HepG2 (cell line): Measurements from ENCODE around the gene NPHP3. TPM values are rescaled to one million over a fixed set of nuclear protein-coding genes. Genes with fewer than 3 reads are reported as not detected.

Source experiments
- BCL6 ChIP-seq: IDR thresholded peaks from 2 replicates; pipeline ENCODE4 v1.6.1; 2016; ENCODE audit warnings: missing genetic modification reagents, missing compliant biosample characterization
- CTCF ChIP-seq: sonication (generic); formaldehyde crosslinking; IDR thresholded peaks from 2 replicates; pipeline ENCODE4 v1.5.0; 2020; ENCODE audit warnings: mild to moderate bottlenecking, missing genetic modification reagents, moderate library complexity
- DRAP1 ChIP-seq: IDR thresholded peaks from 2 replicates; pipeline ENCODE4 v1.6.1; 2016; ENCODE audit warnings: missing genetic modification reagents, missing compliant biosample characterization
- GATA4 ChIP-seq: sonication (generic); IDR thresholded peaks from 2 replicates; pipeline ENCODE4 v1.6.1; 2016; ENCODE audit warnings: antibody characterized with exemption, low read depth, borderline replicate concordance
- HDAC1 ChIP-seq: sonication (generic); formaldehyde crosslinking; IDR thresholded peaks from 2 replicates; pipeline ENCODE4 v1.5.1; 2020; ENCODE audit warnings: mild to moderate bottlenecking, missing genetic modification reagents
- HNRNPK ChIP-seq: fragments of 200-400 bp; formaldehyde crosslinking; IDR thresholded peaks from 2 replicates; pipeline ENCODE4 v1.6.1; 2018; ENCODE audit warnings: low read length, low read depth, moderate library complexity, mild to moderate bottlenecking; ENCODE audit not compliant: poor library complexity, severe bottlenecking
- IRX3 ChIP-seq: sonication (generic); formaldehyde crosslinking; IDR thresholded peaks from 2 replicates; pipeline ENCODE4 v1.8.1; 2023; ENCODE audit warnings: mild to moderate bottlenecking, low read depth, missing genetic modification reagents, borderline replicate concordance
- PBX3 ChIP-seq: sonication (generic); formaldehyde crosslinking; IDR thresholded peaks from 2 replicates; pipeline ENCODE4 v1.8.1; 2023; ENCODE audit warnings: missing genetic modification reagents, inconsistent platforms, borderline replicate concordance
- POGZ ChIP-seq: sonication (generic); formaldehyde crosslinking; IDR thresholded peaks from 2 replicates; pipeline ENCODE4 v1.4.0; 2020; ENCODE audit warnings: mild to moderate bottlenecking, missing genetic modification reagents
- POLR2AphosphoS5 ChIP-seq: IDR thresholded peaks from 2 replicates; pipeline ENCODE4 v1.6.1; 2012; ENCODE audit warnings: low read depth, low read length
- SAP130 ChIP-seq: IDR thresholded peaks from 2 replicates; pipeline ENCODE4 v1.6.1; 2016; ENCODE audit warnings: low read depth
- SATB2 ChIP-seq: sonication (generic); formaldehyde crosslinking; IDR thresholded peaks from 2 replicates; pipeline ENCODE4 v1.5.0; 2020; ENCODE audit warnings: missing genetic modification reagents
- TAF1 ChIP-seq: sonication (generic); formaldehyde crosslinking; IDR thresholded peaks from 2 replicates; pipeline ENCODE4 v1.4.0; 2020; ENCODE audit warnings: missing genetic modification reagents
- TARDBP ChIP-seq: sonication (generic); formaldehyde crosslinking; IDR thresholded peaks from 2 replicates; pipeline ENCODE4 v1.8.0; 2022; ENCODE audit warnings: mild to moderate bottlenecking, missing genetic modification reagents
- ZBTB44 ChIP-seq: sonication (generic); formaldehyde crosslinking; IDR thresholded peaks from 2 replicates; pipeline ENCODE4 v1.4.0; 2020; ENCODE audit warnings: missing genetic modification reagents
- ZFP91 ChIP-seq: sonication (generic); formaldehyde crosslinking; IDR thresholded peaks from 2 replicates; pipeline ENCODE4 v1.9.0; 2022; ENCODE audit warnings: missing genetic modification reagents, mild to moderate bottlenecking, borderline replicate concordance
- ZNF589 ChIP-seq: sonication (generic); formaldehyde crosslinking; conservative IDR thresholded peaks from 2 replicates; pipeline ENCODE4 v1.8.0; 2022; ENCODE audit warnings: mild to moderate bottlenecking, moderate library complexity, missing genetic modification reagents
- ZNF605 ChIP-seq: sonication (generic); formaldehyde crosslinking; IDR thresholded peaks from 2 replicates; pipeline ENCODE4 v1.8.0; 2022; ENCODE audit warnings: mild to moderate bottlenecking, missing genetic modification reagents
- ZNF607 ChIP-seq: sonication (generic); formaldehyde crosslinking; IDR thresholded peaks from 2 replicates; pipeline ENCODE4 v1.5.1; 2020; ENCODE audit warnings: missing genetic modification reagents, mild to moderate bottlenecking, borderline replicate concordance
- ZNF788 ChIP-seq: sonication (generic); formaldehyde crosslinking; IDR thresholded peaks from 2 replicates; pipeline ENCODE4 v1.5.0; 2020; ENCODE audit warnings: mild to moderate bottlenecking, missing genetic modification reagents, borderline replicate concordance
- ZSCAN29 ChIP-seq: sonication (generic); formaldehyde crosslinking; conservative IDR thresholded peaks from 2 replicates; pipeline ENCODE4 v1.4.0; 2020; ENCODE audit warnings: mild to moderate bottlenecking, missing genetic modification reagents
- ZSCAN9 ChIP-seq: IDR thresholded peaks from 2 replicates; pipeline ENCODE4 v1.6.1; 2016; ENCODE audit warnings: borderline replicate concordance
- polyA plus RNA-seq, 8 experiments: library from polyadenylated mRNA; depleted of rRNA in 3 of 8; stranded (reverse) in 7 of 8; unstranded in 1 of 8; fragments of >200 nt; fragmentation: Illumina TruSeq in 4 of 8; extraction: Trizol in 4 of 8; gene quantifications; 2 replicates each; pipeline versions ENCODE4 v1.2.1 to v1.2.3, GENCODE V29; 2011 to 2016; ENCODE audit warnings: low read depth in 4 of 8, missing spikeins in 1 of 8, mixed read lengths in 1 of 8; ENCODE audit not compliant: insufficient read depth in 1 of 8
- total RNA-seq, 5 experiments: library from RNA; depleted of rRNA; stranded (reverse); fragments of >200 nt; fragmentation: Illumina TruSeq; extraction: Trizol; gene quantifications; 2 replicates each; pipeline ENCODE4 v1.2.3, GENCODE V29; 2016; ENCODE audit warnings: low read depth in 1 of 5

NPHP3 gene
- total and polyA plus RNA-seq, 2 of the 13 experiments (the other 11 are each of a cell fraction or from before 2014, with no cell fraction given): 11.0 to 20.2 TPM

- TF ChIP-seq CTCF (CRISPR knock-in tag): peak; percentile 15; the same call in 1 of the 2 replicates
- TF ChIP-seq PBX3 (CRISPR knock-in tag): 0 out of 2 replicates have a peak, but pooled peaks have one; percentile 41
- TF ChIP-seq SAP130: peak; percentile 50; the same call in 1 of the 2 replicates
- TF ChIP-seq BCL6: peak; percentile 23; the same call in 1 of the 2 replicates
- peak; percentile 44; the same call in 1 of the 2 replicates for TF ChIP-seq DRAP1
- no peak for TF ChIP-seq ZFP91 (CRISPR knock-in tag)
- no peak for TF ChIP-seq SATB2 (CRISPR knock-in tag)
- TF ChIP-seq ZBTB44 (CRISPR knock-in tag): peak; percentile 46; the same call in 1 of the 2 replicates
- TF ChIP-seq HNRNPK: no peak
- peak; percentile 60 for TF ChIP-seq HDAC1
- 0 out of 2 replicates have a peak, but pooled peaks have one; percentile 48 for TF ChIP-seq ZNF589
- peak; percentile 65; the same call in 1 of the 2 replicates for TF ChIP-seq TARDBP (CRISPR knock-in tag)
- TF ChIP-seq POLR2AphosphoS5: peak; percentile 85
- TF ChIP-seq TAF1 (CRISPR knock-in tag): peak; percentile 81
- TF ChIP-seq IRX3 (CRISPR knock-in tag): peak; percentile 80; the same call in 1 of the 2 replicates
- TF ChIP-seq ZNF605 (CRISPR knock-in tag): no peak
- TF ChIP-seq ZSCAN29: 0 out of 2 replicates have a peak, but pooled peaks have one; percentile 45
- TF ChIP-seq POGZ (CRISPR knock-in tag): peak; percentile 48; the same call in 1 of the 2 replicates
- TF ChIP-seq ZNF788 (CRISPR knock-in tag): no peak
- TF ChIP-seq ZNF607 (CRISPR knock-in tag): no peak; the same call in 1 of the 2 replicates
- no peak for TF ChIP-seq ZSCAN9
- peak; percentile 49; the same call in 1 of the 2 replicates for TF ChIP-seq GATA4
Measured at GRCh38 chr3:132722165-132723023, at the start of gene NPHP3 (continued).
